HEK293T (cell line): Measurements from ENCODE around the gene GPRC5B.

Source experiments
- BHLHE40 ChIP-seq: fragments of 450-650 bp; IDR thresholded peaks from 2 replicates; pipeline ENCODE4 v1.6.1; 2016; ENCODE audit warnings: mild to moderate bottlenecking, moderate library complexity, borderline replicate concordance
- CTBP1 ChIP-seq: fragments of 450-650 bp; IDR thresholded peaks from 2 replicates; pipeline ENCODE4 v1.6.1; 2016; ENCODE audit warnings: borderline replicate concordance
- ELF4 ChIP-seq: fragments of 450-650 bp; IDR thresholded peaks from 2 replicates; pipeline ENCODE4 v1.6.1; 2017; ENCODE audit warnings: antibody characterized with exemption
- FOXA1 ChIP-seq: fragments of 450-650 bp; IDR thresholded peaks from 2 replicates; pipeline ENCODE4 v1.6.1; 2016; ENCODE audit warnings: mild to moderate bottlenecking
- FOXK2 ChIP-seq: fragments of 450-650 bp; IDR thresholded peaks from 2 replicates; pipeline ENCODE4 v1.6.1; 2016; ENCODE audit warnings: mild to moderate bottlenecking
- FOXM1 ChIP-seq: fragments of 450-650 bp; IDR thresholded peaks from 2 replicates; pipeline ENCODE4 v1.6.1; 2017; ENCODE audit warnings: mild to moderate bottlenecking, borderline replicate concordance
- HDGF ChIP-seq: fragments of 450-650 bp; IDR thresholded peaks from 2 replicates; pipeline ENCODE4 v1.6.1; 2017; ENCODE audit warnings: antibody characterized with exemption, borderline replicate concordance
- NFRKB ChIP-seq: fragments of 450-650 bp; IDR thresholded peaks from 2 replicates; pipeline ENCODE4 v1.6.1; 2016; ENCODE audit warnings: mild to moderate bottlenecking, moderate library complexity
- SP1 ChIP-seq: fragments of 450-650 bp; IDR thresholded peaks from 2 replicates; pipeline ENCODE4 v1.6.1; 2017
- SUZ12 ChIP-seq: fragments of 450-650 bp; IDR thresholded peaks from 2 replicates; pipeline ENCODE4 v1.6.1; 2016; ENCODE audit warnings: mild to moderate bottlenecking
- TARDBP ChIP-seq: fragments of 450-650 bp; IDR thresholded peaks from 2 replicates; pipeline ENCODE4 v1.6.1; 2016
- ZNF384 ChIP-seq: fragments of 450-650 bp; IDR thresholded peaks from 2 replicates; pipeline ENCODE4 v1.6.1; 2016

GRCh38 chr16:19926449-19927390, 42.1 kb upstream of the GPRC5B start:
- TF ChIP-seq SUZ12 (no peak), CTBP1 (no peak), FOXA1 (no peak), FOXK2 (no peak), TARDBP (no peak), ZNF384 (no peak), ELF4 (no peak), HDGF (no peak), NFRKB (no peak), SP1 (no peak), FOXM1 (no peak), BHLHE40 (no peak)
